ENCODE results near the gene C17orf114.

DNA sequence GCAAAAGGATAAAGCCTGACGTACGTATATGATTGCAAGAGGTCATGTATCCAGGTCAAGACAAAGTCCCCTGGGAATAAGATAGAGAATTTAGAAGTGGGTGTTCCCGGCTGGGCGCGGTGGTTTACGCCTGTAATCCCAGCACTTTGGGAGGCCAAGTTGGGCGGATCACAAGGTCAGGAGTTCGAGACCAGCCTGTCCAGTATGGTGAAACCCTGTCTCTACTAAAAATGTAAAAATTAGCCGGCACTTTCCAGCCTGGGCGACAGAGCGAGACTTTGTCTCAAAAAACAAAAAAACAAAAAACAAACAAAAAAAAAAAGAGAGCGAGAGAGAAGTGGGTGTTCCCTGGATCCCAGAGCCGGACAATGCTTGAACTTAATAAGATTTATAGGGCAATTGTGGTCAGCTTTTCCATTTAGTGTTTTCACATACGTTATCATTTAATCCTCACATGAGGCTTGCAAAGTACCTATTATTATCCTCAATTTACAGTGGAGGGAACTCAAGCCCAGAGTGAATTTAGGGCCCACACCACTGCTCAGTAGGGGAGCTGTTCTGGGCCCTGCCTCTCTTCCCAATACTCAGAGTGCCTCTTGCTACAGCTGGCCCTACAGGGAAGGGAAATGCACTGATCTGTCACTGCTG, 13.8 kb downstream of the C17orf114 start:
- TF ChIP-seq, protein P1, sequence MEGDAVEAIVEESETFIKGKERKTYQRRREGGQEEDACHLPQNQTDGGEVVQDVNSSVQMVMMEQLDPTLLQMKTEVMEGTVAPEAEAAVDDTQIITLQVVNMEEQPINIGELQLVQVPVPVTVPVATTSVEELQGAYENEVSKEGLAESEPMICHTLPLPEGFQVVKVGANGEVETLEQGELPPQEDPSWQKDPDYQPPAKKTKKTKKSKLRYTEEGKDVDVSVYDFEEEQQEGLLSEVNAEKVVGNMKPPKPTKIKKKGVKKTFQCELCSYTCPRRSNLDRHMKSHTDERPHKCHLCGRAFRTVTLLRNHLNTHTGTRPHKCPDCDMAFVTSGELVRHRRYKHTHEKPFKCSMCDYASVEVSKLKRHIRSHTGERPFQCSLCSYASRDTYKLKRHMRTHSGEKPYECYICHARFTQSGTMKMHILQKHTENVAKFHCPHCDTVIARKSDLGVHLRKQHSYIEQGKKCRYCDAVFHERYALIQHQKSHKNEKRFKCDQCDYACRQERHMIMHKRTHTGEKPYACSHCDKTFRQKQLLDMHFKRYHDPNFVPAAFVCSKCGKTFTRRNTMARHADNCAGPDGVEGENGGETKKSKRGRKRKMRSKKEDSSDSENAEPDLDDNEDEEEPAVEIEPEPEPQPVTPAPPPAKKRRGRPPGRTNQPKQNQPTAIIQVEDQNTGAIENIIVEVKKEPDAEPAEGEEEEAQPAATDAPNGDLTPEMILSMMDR (IDR thresholded peaks at IDR 0.05): no peak
- no peak for TF ChIP-seq POLR2A (IDR thresholded peaks at IDR 0.05)
